ENCODE data around the gene LETMD1. TPM values are rescaled to one million over a fixed set of nuclear protein-coding genes. Genes with fewer than 3 reads are reported as not detected.

The LETMD1 gene
- total RNA-seq, 2 experiments from 2014 or later, result 51.8 to 54.1 TPM

- H3K4me3 Mint-ChIP-seq, result no peak overlapping the region
Measured at GRCh38 chr12:51001799-51002198, 46.3 kb upstream of the LETMD1 start.

GRCh38 chr12:51004504-51004903 is 43.6 kb upstream of the LETMD1 start:
- no peak for DNase-seq
- H3K4me3 ChIP-seq (ENCODE audit: low read length), result no peak overlapping the region
- POLR2A ChIA-PET, result no interaction called here
- peaks cover 52% of the 10 kb centered on the region for H3K36me3 ChIP-seq (ENCODE audit: insufficient read depth, low read length)
- Mint-ChIP-seq H3K36me3 (ENCODE audit: low read depth) (peaks cover 80% of the 10 kb centered on the region), H3K27me3 (no peaks in the 10 kb centered on the region), H3K4me3 (no peak overlapping the region), H3K4me1 (ENCODE audit: low read depth) (peaks cover 17% of the 10 kb centered on the region), H3K9me3 (no peaks in the 10 kb centered on the region), H3K27ac (no peak overlapping the region)
- no peaks in the 10 kb centered on the region for H3K9me3 ChIP-seq (ENCODE audit: control insufficient read depth in 1 of 2, insufficient read depth in 1 of 2, low read length in 2 of 2)
- CTCF ChIA-PET, result interaction anchor here (1.0 to 1.4 kb wide), 3 partner anchors 22 to 239 kb away, joined by 3 to 5 read pairs (median 4); partner anchors contain the start of gene SLC11A2
- no peak for ATAC-seq (ENCODE audit: poor library complexity)
- H3K4me1 ChIP-seq (ENCODE audit: insufficient read depth, low read length), result peaks cover 6% of the 10 kb centered on the region
- H3K27ac ChIP-seq (ENCODE audit: low read depth in 1 of 2, low read length in 2 of 2), result no peak overlapping the region
- intact Hi-C loops (cut with DNase I, micrococcal nuclease), result no loop called here
- no peak for TF ChIP-seq CTCF (IDR thresholded peaks at IDR 0.05)
- no peaks in the 10 kb centered on the region for H3K27me3 ChIP-seq (ENCODE audit: control insufficient read depth in 1 of 2, insufficient read depth in 2 of 2, low read length in 2 of 2)

More at GRCh38 chr12:51001799-51002198, 46.3 kb upstream of the LETMD1 start:
- Histone ChIP-seq H3K4me3 (ENCODE audit: low read length) (no peak overlapping the region), H3K27ac (ENCODE audit: low read depth in 1 of 2, low read length in 2 of 2) (no peak overlapping the region), H3K36me3 (ENCODE audit: insufficient read depth, low read length) (peaks cover 48% of the 10 kb centered on the region), H3K27me3 (ENCODE audit: control insufficient read depth in 1 of 2, insufficient read depth in 2 of 2, low read length in 2 of 2) (no peaks in the 10 kb centered on the region), H3K9me3 (ENCODE audit: control insufficient read depth in 1 of 2, insufficient read depth in 1 of 2, low read length in 2 of 2) (no peaks in the 10 kb centered on the region), H3K4me1 (ENCODE audit: insufficient read depth, low read length) (no peaks in the 10 kb centered on the region)
- H3K9me3 Mint-ChIP-seq, result no peaks in the 10 kb centered on the region
- no peaks in the 10 kb centered on the region for H3K27me3 Mint-ChIP-seq
- H3K27ac Mint-ChIP-seq, result no peak overlapping the region
- POLR2A ChIA-PET, result no interaction called here
- peaks cover 84% of the 10 kb centered on the region for H3K36me3 Mint-ChIP-seq (ENCODE audit: low read depth)
- ATAC-seq (ENCODE audit: poor library complexity) (no peak), DNase-seq (no peak)
- CTCF ChIA-PET, result interaction anchor here (0.6 to 0.7 kb wide), 2 partner anchors 17 to 184 kb away, joined by 3 to 5 read pairs; no protein-coding TSS in a partner anchor
- no peak for TF ChIP-seq CTCF (IDR thresholded peaks at IDR 0.05)
- intact Hi-C loops (cut with DNase I, micrococcal nuclease), result no loop called here
- no peaks in the 10 kb centered on the region for H3K4me1 Mint-ChIP-seq (ENCODE audit: low read depth)

- Mint-ChIP-seq H3K27ac (no peak overlapping the region), H3K27me3 (no peaks in the 10 kb centered on the region), H3K9me3 (no peaks in the 10 kb centered on the region), H3K4me3 (no peak overlapping the region), H3K4me1 (ENCODE audit: low read depth) (peaks cover 19% of the 10 kb centered on the region), H3K36me3 (ENCODE audit: low read depth) (peaks cover 75% of the 10 kb centered on the region)
- DNase-seq (no peak), ATAC-seq (ENCODE audit: poor library complexity) (no peak)
- POLR2A ChIA-PET, result no interaction called here
- TF ChIP-seq CTCF (IDR thresholded peaks at IDR 0.05), result no peak
- Histone ChIP-seq H3K4me1 (ENCODE audit: insufficient read depth, low read length) (peaks cover 9% of the 10 kb centered on the region), H3K27me3 (ENCODE audit: control insufficient read depth in 1 of 2, insufficient read depth in 2 of 2, low read length in 2 of 2) (no peaks in the 10 kb centered on the region), H3K36me3 (ENCODE audit: insufficient read depth, low read length) (peaks cover 49% of the 10 kb centered on the region), H3K4me3 (ENCODE audit: low read length) (no peak overlapping the region), H3K27ac (ENCODE audit: low read depth in 1 of 2, low read length in 2 of 2) (no peak overlapping the region), H3K9me3 (ENCODE audit: control insufficient read depth in 1 of 2, insufficient read depth in 1 of 2, low read length in 2 of 2) (no peaks in the 10 kb centered on the region)
- CTCF ChIA-PET, result interaction anchor here (1.4 kb wide), 1 partner anchor 240 kb away, joined by 4 read pairs; no protein-coding TSS in a partner anchor
- intact Hi-C loops (cut with DNase I, micrococcal nuclease), result no loop called here
Measured at GRCh38 chr12:51005030-51005429, 43.1 kb upstream of the LETMD1 start.

All from CD4-positive, alpha-beta T cell (primary cell).